GM12874 (cell line): ENCODE data around the gene POC1A.

ENCODE experiments used
- CTCF ChIP-seq: IDR thresholded peaks from 2 replicates; pipeline ENCODE4 v1.5.1; 2011; ENCODE audit warnings: low read depth, mild to moderate bottlenecking, control low read depth, low read length, moderate library complexity; ENCODE audit not compliant: insufficient read depth

POC1A gene

GRCh38 chr3:52064561-52064960 is 89.7 kb downstream of the POC1A start:
- TF ChIP-seq CTCF, result no peak

- no peak for TF ChIP-seq CTCF
These were observed 91.0 kb downstream of the POC1A start for GRCh38 chr3:52063026-52063723.

DNA sequence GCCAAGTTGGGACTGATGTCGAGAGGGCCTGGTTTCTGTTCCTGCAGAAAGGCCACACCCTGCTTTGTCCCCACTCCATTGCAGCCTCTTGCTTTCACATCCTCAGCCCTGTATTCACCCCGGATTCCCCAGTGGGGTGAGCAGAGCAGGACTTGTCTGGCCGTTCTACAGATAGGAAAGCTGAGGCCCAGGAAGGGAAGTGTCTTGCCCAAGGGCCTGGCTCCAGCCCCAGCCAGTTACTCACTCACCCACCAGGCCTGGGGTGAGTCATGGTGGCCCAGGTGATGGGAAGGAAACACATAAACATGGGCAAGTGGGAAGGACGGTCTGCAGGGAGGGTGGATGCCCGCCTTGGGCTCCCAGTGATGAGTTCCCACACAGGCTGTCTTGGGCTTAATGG is 91.7 kb downstream of the POC1A start:
- TF ChIP-seq CTCF, result no peak

DNA sequence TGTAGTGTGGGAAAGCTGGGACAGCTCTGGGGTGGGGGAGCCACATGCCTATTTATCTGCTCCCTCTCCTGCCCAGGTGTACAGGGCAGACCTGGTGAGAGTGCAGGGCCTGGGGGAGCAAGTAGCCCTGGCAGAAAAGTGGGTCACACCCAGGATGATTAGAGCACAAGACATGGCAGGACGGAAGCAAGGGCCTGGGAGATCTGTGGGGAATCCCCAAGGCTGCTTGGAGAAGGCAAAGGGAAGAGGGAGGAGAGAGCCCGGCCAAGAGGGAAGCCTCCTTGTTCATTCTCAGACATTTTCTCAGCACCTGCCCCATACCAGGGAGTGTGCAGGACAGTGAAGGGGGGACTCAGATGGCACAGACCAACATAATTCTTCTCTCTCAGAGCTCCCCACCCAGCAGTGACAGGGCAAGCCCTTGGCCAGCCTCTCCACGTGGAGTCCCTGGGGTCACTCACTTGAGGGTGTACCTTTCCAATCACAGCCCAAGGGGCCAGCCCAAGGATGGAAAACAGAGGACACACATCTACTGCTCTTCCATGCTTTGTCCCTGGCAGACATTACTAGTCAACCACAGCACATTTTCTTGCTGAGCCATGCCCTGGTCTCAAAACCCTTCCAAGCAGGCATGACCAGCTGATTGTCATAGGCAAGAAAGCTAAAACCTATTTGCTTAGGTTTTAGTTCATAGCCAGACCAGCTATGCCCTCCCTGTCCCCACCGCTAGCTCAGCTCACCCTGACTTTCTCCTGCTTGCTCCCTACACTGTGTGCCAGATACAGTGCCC is 92.9 kb downstream of the POC1A start:
- no peak for TF ChIP-seq CTCF

DNA sequence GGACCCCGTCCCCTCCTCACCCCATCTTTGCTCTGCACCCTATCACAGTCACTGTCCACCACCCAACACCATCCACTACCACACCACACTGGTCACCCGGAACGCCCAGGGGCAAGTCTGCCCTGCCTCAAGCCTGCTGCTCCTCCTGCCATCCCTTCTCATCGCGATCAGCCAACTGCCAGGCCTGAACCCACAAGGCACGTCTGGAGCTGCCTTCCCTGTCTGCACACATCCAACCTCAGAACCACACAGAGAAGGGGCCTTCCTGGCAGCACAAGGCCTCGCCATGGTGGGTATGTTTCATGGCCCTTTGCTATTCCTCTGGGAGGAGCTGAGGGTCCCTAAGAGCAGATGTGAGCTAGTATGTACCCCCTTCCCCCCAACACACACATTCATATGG is 94.4 kb downstream of the POC1A start:
- TF ChIP-seq CTCF, result no peak

DNA sequence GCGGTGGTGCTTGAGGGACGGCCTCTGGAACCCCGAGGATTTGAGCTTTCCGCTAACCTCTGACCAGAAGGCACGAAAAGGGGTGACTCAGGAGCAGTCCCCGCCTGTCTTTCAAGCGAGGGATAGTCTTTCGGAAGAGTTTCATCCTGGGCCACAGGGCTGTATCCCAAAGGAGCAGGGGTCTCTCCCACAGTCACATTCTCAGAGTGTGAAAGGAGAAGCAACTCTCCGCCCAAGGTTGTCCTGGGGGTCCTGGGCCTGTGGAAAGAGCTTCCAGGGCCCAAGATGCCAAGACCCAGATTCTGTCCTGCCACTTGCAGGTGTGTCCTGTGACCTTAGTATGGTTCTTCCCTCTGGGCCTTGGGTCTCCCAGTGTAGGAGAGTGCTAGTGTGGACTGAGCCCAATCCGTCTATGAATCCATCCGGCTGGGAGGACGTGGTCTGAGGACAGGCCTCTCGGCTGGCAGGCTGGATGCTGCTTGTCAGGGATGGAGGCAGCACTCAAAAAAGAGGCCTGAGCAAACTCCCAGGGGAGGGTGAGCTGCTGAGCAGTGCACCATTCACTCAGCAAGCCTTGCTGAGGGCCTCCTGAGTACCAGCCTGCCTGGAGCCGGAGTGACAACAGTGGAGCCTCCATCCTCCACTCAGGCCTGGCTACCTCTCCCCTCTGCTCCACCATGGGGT is 96.3 kb downstream of the POC1A start:
- TF ChIP-seq CTCF, result no peak
